ENCODE measurements around the gene MAGI2.

Gene MAGI2

GRCh38 chr7:79453558-79454360 lies at the start of gene MAGI2:
Gene MAGI2 (minus strand): TSS chr7:79453667. CDS start chr7:79453320, 347 bp downstream.
- DNase-seq (ENCODE audit: low read depth in 2 of 2) = no peak

GRCh38 chr7:79502151-79502550 lies 48.7 kb upstream of the MAGI2 start:
- no peak for DNase-seq (ENCODE audit: low read depth in 2 of 2)

GRCh38 chr7:79500759-79501158 lies 47.3 kb upstream of the MAGI2 start:
- no peak for DNase-seq (ENCODE audit: low read depth in 2 of 2)

- no peak for DNase-seq (ENCODE audit: low read depth in 2 of 2)
Measured at GRCh38 chr7:79497728-79498127, 44.3 kb upstream of the MAGI2 start.

GRCh38 chr7:79495544-79496272 lies 42.2 kb upstream of the MAGI2 start:
- DNase-seq (ENCODE audit: low read depth in 2 of 2) = no peak

GRCh38 chr7:79494046-79494445 lies 40.6 kb upstream of the MAGI2 start:
- no peak for DNase-seq (ENCODE audit: low read depth in 2 of 2)

- no peak for DNase-seq (ENCODE audit: low read depth in 2 of 2)
Measured at GRCh38 chr7:79489371-79489770, 35.9 kb upstream of the MAGI2 start.

- DNase-seq (ENCODE audit: low read depth in 2 of 2) = no peak
Measured at GRCh38 chr7:79478386-79478785, 24.9 kb upstream of the MAGI2 start.

GRCh38 chr7:79475455-79475854 lies 22.0 kb upstream of the MAGI2 start:
- DNase-seq (ENCODE audit: low read depth in 2 of 2) = no peak

GRCh38 chr7:79471699-79472098 lies 18.2 kb upstream of the MAGI2 start:
- no peak for DNase-seq (ENCODE audit: low read depth in 2 of 2)

- DNase-seq (ENCODE audit: low read depth in 2 of 2) = no peak
Measured at GRCh38 chr7:79471283-79471682, 17.8 kb upstream of the MAGI2 start.

- no peak for DNase-seq (ENCODE audit: low read depth in 2 of 2)
Measured at GRCh38 chr7:79465551-79465950, 12.1 kb upstream of the MAGI2 start.

GRCh38 chr7:79464051-79464450 lies 10.6 kb upstream of the MAGI2 start:
- no peak for DNase-seq (ENCODE audit: low read depth in 2 of 2)

GRCh38 chr7:79462390-79462789 lies 8.9 kb upstream of the MAGI2 start:
- no peak for DNase-seq (ENCODE audit: low read depth in 2 of 2)

GRCh38 chr7:79461660-79462059 lies 8.2 kb upstream of the MAGI2 start:
- no peak for DNase-seq (ENCODE audit: low read depth in 2 of 2)

- no peak for DNase-seq (ENCODE audit: low read depth in 2 of 2)
Measured at GRCh38 chr7:79459381-79459780, 5.9 kb upstream of the MAGI2 start.

- DNase-seq (ENCODE audit: low read depth in 2 of 2) = no peak
Measured at GRCh38 chr7:79458796-79459195, 5.3 kb upstream of the MAGI2 start.

- no peak for DNase-seq (ENCODE audit: low read depth in 2 of 2)
Measured at GRCh38 chr7:79455173-79455790, 1.8 kb upstream of the MAGI2 start.

GRCh38 chr7:79454361-79454960 lies 994 bp upstream of the MAGI2 start:
- DNase-seq (ENCODE audit: low read depth in 2 of 2) = no peak

- DNase-seq (ENCODE audit: low read depth in 2 of 2) = no peak
Measured at GRCh38 chr7:79453266-79453557, 255 bp downstream of the MAGI2 start.

GRCh38 chr7:79452495-79453265 lies 787 bp downstream of the MAGI2 start:
- no peak for DNase-seq (ENCODE audit: low read depth in 2 of 2)

- DNase-seq (ENCODE audit: low read depth in 2 of 2) = no peak
Measured at GRCh38 chr7:79452032-79452494, 1.4 kb downstream of the MAGI2 start.
